ENCODE measurements around the gene TMLHE.
A peak's percentile ranks its signal among the peaks of the same experiment; 100 is the strongest.

- peak; percentile 74 for TF ChIP-seq POLR2A (IDR thresholded peaks at IDR 0.05; ENCODE audit: low read depth, low read length)
- TF ChIP-seq MYB (IDR thresholded peaks at IDR 0.05; ENCODE audit: borderline replicate concordance, low read depth, low read length) = no peak
- peak; percentile 55; the same call in 1 of the 2 replicates for TF ChIP-seq CHD2 (IDR thresholded peaks at IDR 0.05; ENCODE audit: borderline replicate concordance, low read depth, low read length)
- TF ChIP-seq NBN (IDR thresholded peaks at IDR 0.05) = no peak
- TF ChIP-seq PML (IDR thresholded peaks at IDR 0.05; ENCODE audit: low read length) = no peak
- TF ChIP-seq MAX (IDR thresholded peaks at IDR 0.05; ENCODE audit: low read depth, low read length) = no peak
- no peak for TF ChIP-seq E2F4 (IDR thresholded peaks at IDR 0.05; ENCODE audit: low read depth, low read length)
- TF ChIP-seq TCF7 (IDR thresholded peaks at IDR 0.05; ENCODE audit: borderline replicate concordance) = no peak
- peak; percentile 41; the same call in 1 of the 2 replicates for TF ChIP-seq POLR2AphosphoS5 (IDR thresholded peaks at IDR 0.05; ENCODE audit: low read length)
- TF ChIP-seq CTCF (IDR thresholded peaks at IDR 0.05 in 2 of 3, conservative IDR thresholded peaks at IDR 0.05 in 1 of 3; ENCODE audit: control insufficient read depth in 2 of 3, extremely low read depth in 1 of 3, insufficient read depth in 1 of 3, low read depth in 3 of 3, low read length in 3 of 3) = no peak
- TF ChIP-seq ESRRA (IDR thresholded peaks at IDR 0.05; ENCODE audit: low read length) = no peak
- TF ChIP-seq MYC (IDR thresholded peaks at IDR 0.05; ENCODE audit: insufficient read depth, insufficient read length, insufficient replicate concordance, low read length, severe bottlenecking) = no peak
Observed at GRCh38 chrX:155612312-155613224, at the start of gene TMLHE, which contains the start of gene SPRY3.

Data from GM12878 (cell line).